ENCODE data around the gene POC1A.
"Not testable (repeated sequence)": the region's sequence is repeated elsewhere in the genome, so short reads cannot be mapped to it uniquely, and the experiment has no call there.

POC1A gene

DNA sequence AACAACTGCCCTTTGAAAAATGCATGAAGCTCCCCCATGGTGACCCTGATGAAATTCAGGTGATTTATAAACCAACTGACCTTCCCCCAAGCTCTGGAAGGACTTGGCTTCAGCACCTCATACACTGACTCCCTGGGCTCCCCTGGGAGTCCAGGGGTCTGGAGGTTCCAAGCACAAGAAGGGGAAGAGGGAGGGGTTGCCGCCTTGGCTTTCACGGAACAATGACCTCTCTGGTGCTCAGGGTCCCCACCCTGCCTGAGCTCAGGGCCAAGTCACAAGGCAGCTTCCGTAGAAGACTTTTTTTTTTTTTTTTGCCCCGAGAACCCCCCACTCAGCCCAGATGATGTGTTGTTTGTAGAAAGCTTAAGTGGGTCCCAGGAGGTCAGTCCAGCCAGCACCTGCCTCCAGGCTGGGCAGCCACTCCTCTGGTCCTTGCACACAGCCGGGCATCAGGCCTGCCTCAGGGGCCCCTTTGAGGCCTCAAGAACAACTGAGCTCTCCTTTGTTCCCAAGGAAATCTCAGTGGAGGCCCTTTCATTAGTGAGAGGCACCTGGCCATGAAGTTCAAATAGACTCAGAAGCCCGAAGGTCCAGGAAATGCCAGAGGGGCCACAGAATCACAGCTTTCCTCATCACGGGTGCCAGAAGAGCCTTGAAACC, 29.7 kb upstream of the POC1A start:
- no peak for DNase-seq (ENCODE audit: low read depth in 3 of 3)

DNA sequence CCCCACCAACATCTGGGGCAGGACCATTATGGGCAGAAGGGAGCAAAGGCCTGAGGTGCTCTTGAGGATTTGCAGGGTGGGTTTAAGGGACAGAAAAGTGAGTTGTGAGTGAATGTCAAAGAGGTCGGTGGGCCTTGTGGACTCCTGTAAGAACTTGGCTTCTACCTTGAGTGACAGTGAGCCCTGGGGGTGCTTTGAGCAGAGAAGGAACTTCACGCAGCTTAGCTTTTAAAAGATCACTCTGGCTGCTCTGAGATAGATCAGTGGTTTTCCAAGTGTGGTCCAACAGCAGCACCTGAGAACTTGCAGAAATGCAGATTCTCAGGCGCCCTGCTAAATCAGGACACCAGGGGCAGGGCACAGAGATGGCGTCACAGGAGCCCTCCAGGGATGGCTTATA, 28.5 kb upstream of the POC1A start:
- DNase-seq (ENCODE audit: low read depth in 3 of 3) = no peak

- DNase-seq (ENCODE audit: low read depth in 3 of 3) = no peak
Observed at GRCh38 chr3:52182196-52182595, 28.0 kb upstream of the POC1A start.

- no peak for DNase-seq (ENCODE audit: low read depth in 3 of 3)
Observed at GRCh38 chr3:52181543-52181942, 27.3 kb upstream of the POC1A start.

DNA sequence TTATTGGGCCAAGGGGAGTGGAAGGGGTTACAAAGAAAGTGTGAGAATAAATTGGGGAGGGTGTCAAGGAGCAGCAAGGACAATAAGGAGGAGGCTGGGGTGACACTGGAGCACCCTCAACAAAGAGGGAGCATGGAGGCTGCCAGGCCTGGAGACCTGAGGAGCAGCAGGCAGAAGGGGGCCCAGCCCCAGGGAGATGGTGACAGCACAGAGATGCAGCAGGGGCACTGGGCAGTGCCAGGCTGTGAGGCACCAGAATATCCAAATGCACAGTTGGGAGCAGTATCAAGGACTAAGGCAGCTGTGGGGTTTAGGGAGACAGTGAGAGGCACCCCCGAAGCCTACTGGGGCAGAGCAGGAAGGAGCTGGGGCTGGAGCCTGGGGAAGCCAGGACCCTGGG, 24.3 kb upstream of the POC1A start:
- no peak for DNase-seq (ENCODE audit: low read depth in 3 of 3)

DNA sequence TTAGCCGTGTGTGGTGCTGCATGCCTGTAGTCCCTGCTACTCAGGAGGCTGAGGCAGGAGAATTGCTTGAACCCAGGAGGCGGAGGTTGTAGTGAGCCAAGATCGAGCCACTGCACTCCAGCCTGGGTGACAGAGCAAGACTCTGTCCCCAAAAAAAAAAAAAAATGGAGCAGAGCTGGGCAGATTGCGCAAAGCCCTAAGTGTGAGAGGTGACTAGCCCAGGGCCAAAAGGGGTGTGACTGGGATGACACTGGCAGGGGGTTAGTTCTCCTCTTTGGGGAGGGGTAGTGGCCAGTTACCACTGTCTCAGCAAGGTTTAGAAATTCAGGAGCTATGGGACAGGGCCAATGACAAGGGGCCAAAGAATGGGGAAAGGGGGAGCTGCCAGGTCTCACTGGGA, 23.9 kb upstream of the POC1A start:
- not testable (repeated sequence) for DNase-seq (ENCODE audit: low read depth in 3 of 3)

GRCh38 chr3:52177701-52178042, 23.4 kb upstream of the POC1A start:
- no peak for DNase-seq (ENCODE audit: low read depth in 3 of 3)

DNA sequence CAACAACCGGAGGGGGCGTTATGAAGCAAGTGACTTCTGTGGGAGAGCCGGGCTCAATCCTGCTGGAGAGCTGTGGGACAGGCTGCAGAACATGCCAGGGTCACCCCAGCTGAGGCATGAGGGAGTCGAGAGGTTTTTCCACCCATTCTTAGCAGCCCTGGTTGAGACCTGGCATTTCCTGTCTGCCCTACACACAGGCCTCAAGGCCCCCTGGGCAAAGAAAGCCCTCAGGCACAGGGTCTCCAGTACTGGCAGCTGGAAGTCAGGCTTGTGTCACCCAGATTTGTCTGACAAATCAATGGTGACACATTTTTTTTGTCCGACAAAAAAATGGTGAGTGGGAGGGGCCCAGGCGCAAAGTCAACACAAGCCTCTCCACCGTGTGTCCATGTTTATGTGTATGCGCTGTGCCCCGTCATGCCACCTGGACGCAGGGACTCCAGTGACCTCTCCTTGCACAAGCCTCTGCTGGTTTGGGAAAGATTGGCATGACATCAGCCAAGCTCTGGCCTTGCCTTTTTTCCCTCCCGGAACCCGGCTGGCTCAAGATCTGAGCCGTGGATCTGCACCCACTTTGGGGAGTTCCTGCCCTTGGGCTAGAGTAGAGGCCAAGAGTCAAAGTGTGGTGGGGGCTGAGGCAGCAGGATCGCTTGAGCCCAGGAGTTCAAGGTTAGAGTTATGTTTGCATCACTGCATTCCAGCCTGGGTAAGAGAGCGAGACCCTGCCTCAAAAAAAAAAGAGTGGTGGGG, 22.9 kb upstream of the POC1A start:
- DNase-seq (ENCODE audit: low read depth in 3 of 3) = no peak

DNA sequence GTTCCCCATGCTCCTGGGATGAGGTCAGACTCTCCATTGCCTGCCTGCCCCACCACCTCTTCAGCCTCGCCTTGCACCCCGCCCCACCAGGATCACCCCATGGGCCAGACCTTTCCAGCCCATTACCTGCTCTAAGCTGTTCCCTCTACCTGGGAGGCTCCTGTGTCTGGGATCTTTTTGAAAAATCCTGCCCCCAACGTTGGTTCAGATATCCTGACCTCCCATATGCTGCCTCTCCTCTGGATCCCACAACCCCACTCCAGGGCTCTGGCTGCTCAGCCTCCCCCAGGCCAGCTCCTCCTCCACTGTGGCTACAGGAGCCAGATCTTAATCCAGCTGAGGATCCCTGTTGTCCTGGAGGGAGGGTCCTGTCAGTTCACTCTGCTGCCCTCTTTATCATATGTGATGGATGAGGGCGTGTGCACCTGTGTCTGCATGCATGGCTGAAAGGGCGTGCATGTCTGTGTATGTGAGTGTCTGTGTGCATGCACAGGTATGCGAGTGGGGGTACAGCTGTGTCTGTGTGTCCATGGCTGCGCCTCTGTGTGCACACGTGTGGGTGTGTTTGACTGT, 22.0 kb upstream of the POC1A start:
- no peak for DNase-seq (ENCODE audit: low read depth in 3 of 3)

DNA sequence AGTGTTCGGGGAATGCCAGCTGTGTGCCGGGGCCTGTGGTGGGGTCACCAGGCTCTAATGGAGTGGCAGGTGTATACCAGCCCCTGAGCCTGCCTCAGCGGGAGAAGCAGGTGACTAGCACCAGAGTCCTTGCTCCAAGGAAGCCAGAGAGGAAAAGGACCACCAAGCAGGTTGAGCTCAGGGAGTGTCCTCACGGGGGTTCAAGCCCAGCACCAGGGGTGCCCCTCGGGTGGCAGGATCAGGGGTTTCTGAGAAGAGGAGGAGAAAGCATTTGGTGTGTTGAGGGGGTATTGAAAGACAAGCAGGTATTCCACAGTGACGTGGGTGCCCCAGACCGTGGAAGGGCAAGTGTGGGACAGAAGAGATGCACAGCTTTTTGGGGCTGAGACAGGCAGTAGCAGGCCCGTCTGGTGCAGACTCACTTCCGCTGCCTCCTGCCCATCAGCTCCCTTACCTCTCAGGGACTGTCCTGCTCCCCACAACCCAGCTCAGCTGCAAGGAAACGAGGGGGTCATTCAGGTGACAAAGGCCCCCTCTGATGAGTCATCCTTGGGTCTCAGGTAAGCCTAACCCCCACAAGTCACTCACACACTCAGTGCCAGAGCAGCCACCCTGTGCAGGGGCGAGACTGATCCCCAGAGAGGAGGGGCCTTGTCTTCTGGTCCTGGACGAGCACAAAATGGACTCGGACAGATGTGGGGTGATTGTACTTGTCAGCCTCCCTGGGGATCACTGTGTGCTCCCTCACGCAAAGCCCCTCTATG, 21.4 kb upstream of the POC1A start:
- DNase-seq (ENCODE audit: low read depth in 3 of 3) = no peak

DNA sequence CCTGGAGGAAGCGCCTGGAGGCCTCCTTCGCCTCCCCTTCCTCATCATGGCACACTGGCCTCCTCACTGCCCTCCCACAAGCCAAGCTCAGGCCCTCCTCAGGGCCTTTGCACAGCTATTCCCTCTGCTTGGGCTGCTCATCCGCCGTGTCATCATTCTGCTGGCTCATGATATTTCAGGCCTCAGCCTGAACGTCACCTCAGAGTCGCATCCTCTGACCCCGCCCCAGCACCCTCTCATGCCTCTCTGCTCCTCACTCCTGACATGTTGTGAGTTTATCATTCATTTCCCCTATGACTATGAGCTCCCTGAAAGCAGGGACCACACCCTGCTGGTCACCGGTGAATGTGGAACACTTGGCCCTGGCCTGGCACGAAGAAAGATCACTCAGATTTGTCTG, 20.7 kb upstream of the POC1A start:
- DNase-seq (ENCODE audit: low read depth in 3 of 3) = no peak

DNA sequence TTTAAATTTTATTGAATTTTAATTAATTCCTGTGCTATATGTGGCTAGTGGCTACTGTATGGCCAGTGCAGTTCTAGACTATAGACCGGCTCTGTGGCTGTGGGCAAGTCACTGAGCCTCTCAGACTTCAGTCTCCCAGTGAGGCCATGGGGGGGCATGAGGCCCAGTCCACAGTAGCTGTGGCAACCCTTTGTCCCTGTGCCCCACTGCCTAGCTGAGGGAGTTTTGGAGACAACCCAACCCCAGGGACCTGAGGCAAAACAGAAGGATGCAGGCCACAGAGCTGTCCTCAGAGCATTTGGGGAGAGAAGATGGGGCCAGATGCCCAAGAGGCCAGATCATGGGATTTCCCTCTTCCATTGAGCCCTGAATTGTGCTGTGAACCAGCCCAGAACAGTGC, 18.9 kb upstream of the POC1A start:
- no peak for DNase-seq (ENCODE audit: low read depth in 3 of 3)

DNA sequence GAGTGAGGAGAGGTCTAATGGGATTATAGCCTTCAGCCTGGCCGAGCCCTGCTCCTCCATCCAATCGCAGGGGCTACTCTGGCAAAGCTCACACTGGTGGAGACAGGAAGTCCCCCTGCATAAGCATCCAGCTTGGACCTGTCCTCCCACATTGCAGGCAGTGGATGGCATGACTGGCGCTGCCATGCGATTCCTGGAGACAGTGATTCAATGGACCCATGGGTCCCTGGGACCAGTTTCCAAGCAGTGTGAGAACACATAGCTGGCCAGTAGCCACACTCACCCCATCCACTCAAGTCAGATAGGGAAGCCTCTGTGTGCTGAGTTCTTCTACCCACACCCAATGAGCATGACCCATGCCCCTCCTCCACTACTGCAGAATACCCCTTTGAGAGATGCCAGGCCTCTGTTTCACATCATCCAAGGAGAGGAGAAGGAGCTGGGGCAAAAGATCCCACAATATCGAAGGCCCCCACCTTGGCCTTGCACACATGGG, 18.1 kb upstream of the POC1A start:
- no peak for DNase-seq (ENCODE audit: low read depth in 3 of 3)

DNA sequence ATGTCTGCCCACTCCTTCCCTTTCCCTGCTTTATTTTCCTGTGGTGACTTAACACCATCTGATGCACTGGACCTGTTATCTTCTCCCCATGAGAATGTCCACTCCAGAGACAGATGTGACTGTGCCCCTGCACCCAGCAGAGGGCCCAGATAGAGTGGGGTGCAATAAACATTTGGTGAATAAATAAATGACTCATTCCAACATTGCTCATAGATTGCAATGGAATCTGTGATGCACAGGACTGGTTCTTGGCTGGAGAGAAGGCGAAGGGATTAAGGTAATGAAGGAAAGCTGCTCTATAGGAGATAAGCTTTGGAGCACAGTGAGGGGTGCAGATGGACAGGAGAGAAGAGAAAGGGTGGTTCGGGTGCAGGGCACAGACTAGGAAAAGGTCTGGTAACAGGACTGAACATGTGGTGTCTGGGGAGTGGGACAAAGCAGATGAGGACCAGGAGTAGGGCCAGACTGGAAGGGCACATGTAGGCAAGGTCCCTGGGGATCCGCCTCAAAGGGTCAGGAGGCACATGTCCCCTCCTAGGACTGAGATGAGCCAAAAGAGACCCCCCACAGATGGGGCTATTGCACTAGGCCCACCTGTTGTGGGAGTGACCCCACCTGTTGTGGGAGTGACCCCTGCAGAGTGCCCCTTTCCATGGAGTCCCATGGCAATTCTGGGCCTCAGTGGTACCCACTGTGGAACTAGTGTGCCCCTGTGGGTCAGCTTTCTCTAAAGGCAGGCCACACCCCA, 17.5 kb upstream of the POC1A start:
- DNase-seq (ENCODE audit: low read depth in 3 of 3) = no peak

DNA sequence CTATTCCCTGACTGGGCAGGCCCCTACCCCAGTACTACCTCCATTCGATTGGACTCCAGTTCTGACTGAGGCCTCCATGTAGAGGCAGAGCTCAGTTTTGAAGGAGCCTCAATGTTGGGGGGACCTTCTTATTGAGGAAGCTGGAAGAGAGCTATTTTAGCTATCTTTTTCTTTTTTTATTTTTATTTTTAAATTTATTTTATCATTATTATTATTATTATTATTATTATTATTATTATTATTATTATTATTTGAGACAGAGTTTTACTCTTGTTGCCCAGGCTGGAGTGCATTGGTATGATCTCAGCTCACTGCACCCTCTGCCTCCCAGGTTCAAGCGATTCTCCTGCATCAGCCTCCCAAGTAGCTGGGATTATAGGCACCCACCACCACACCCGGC, 16.0 kb upstream of the POC1A start:
- DNase-seq (ENCODE audit: low read depth in 3 of 3) = not testable (repeated sequence)

DNA sequence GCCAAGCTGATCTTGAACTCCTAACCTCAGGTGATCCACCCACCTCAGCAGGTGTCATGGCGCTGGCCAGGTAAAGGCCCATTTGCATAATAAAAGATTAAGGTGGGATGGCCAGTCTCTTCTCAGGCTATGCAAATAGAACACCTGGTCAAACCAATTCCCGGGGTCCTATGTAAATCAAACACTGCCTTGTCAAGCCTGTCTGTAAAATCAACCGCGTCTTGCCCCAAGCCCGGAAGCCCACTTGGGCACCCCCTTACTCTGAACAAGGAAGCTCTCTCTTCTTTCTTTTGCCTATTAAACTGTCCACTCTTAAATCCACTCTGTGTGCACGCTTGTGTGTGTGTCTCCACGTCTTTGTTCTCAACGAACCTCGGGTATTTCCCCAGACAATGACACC, 13.0 kb upstream of the POC1A start:
- no peak for DNase-seq (ENCODE audit: low read depth in 3 of 3)

GRCh38 chr3:52162250-52162872, 8.1 kb upstream of the POC1A start:
- DNase-seq (ENCODE audit: low read depth in 3 of 3) = no peak

DNA sequence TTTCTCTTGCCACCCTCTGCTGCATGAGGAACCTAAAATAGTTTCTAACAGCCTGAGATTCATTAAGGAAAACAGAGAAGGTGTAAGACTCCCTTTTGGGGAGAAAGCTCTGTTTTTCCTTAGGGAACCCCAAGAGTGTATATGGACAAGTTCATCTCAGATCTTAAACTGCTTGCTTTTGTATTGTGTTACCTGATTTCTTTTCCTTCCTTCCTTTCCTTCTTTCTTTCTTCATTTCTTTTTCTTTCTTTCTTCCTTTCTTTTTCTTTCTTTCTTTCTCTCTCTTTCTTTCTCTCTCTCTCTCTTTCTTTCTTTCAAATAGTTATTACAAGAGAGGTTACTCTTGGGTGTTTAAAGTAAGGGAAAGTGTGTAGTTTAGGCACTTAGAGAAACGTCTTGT, 5.3 kb upstream of the POC1A start:
- DNase-seq (ENCODE audit: low read depth in 3 of 3) = no peak

- no peak for DNase-seq (ENCODE audit: low read depth in 3 of 3)
Observed at GRCh38 chr3:52155912-52156311, 1.7 kb upstream of the POC1A start.

DNA sequence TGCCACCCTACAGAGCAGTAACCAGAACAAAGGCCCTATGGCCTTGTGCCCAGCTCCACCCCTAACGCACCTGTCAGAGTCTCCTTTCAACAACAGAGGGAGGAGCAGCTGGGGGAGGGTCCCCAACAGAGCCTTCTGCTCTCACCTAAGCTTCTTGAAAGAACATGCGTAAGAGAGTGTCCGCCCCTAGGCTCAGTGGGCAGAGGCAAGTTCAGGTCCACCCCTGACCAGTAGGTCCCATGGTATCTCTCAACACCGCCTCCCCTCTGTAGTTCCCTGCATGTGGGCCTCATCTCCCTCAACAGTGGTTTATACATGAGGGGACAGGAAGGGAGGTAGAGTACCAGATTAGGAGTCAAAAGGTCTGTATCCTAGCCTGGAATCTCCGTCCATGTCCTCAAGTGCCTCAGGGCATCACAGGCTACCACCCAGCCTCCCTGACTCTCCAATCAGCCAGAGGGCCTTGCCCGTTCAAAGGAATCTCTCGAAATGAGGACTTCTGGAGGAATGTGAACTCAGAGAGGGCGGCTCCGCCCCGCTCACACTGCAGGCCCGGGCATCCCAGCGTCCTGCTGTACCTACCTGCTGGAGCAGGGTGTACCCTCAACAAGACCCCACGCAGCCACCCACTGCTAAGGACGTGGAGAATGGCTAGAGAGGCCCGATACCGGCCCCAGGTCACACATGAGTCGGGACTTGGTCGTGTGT, 680 bp downstream of the POC1A start:
- no peak for DNase-seq (ENCODE audit: low read depth in 3 of 3)

GRCh38 chr3:52151991-52152390, 2.2 kb downstream of the POC1A start:
- not testable (repeated sequence) for DNase-seq (ENCODE audit: low read depth in 3 of 3)
